Keratinocyte (primary cell): ENCODE results near the gene STK24. TPM values are rescaled to one million over a fixed set of nuclear protein-coding genes. Genes with fewer than 3 reads are reported as not detected.

ENCODE experiments used
- DNase-seq: peaks from one replicate; pipeline ENCODE4 v3.0.0-alpha.2; 2011; ENCODE audit warnings: low read depth, missing footprints, low spot score
- FAIRE-seq: peaks from 2 replicates; lab custom pipeline; 2011; peaks lifted over from hg19 to GRCh38; lab: Jason Lieb, UNC
- H2AFZ ChIP-seq: 2 replicates; pipeline ENCODE4 v1.6.0; 2012; ENCODE audit warnings: low read length, control low read depth, inconsistent platforms; ENCODE audit not compliant: control insufficient read depth
- H3K27ac ChIP-seq: 2 replicates; pipeline ENCODE4 v1.5.1; 2011; ENCODE audit warnings: low read length; ENCODE audit not compliant: control insufficient read depth, insufficient read depth
- H3K27me3 ChIP-seq: 3 replicates; pipeline ENCODE4 v1.6.0; 2011; ENCODE audit warnings: low read length; ENCODE audit not compliant: control insufficient read depth, insufficient read depth; ENCODE audit errors: extremely low read depth
- H3K36me3 ChIP-seq, 2 experiments: 2 replicates in 1 of 2; 3 replicates in 1 of 2; pipeline ENCODE4 v1.5.1; 2011; ENCODE audit warnings: low read length in 2 of 2, mild to moderate bottlenecking in 1 of 2; ENCODE audit not compliant: control insufficient read depth in 2 of 2, insufficient read depth in 2 of 2; ENCODE audit errors: extremely low read depth in 1 of 2
- H3K4me1 ChIP-seq: 3 replicates; pipeline ENCODE4 v1.5.1; 2011; ENCODE audit warnings: low read length; ENCODE audit not compliant: control insufficient read depth, insufficient read depth; ENCODE audit errors: extremely low read depth
- H3K4me2 ChIP-seq: 3 replicates; pipeline ENCODE4 v1.6.0; 2011; ENCODE audit warnings: low read depth, low read length; ENCODE audit not compliant: control insufficient read depth, insufficient read depth; ENCODE audit errors: extremely low read depth
- H3K4me3 ChIP-seq, 3 experiments: fragments of 200-600 bp in 1 of 3; sonication (generic) in 1 of 3; 2 replicates in 2 of 3; 3 replicates in 1 of 3; pipeline ENCODE4 v1.5.1; 2011 to 2016; ENCODE audit warnings: low read length in 3 of 3, mild to moderate bottlenecking in 3 of 3, control low read depth in 2 of 3, inconsistent platforms in 1 of 3, low read depth in 1 of 3, mixed read lengths in 1 of 3, mixed run types in 1 of 3, moderate library complexity in 1 of 3; ENCODE audit not compliant: control insufficient read depth in 2 of 3, insufficient read depth in 2 of 3; ENCODE audit errors: extremely low read depth in 1 of 3
- H3K79me2 ChIP-seq: 2 replicates; pipeline ENCODE4 v1.6.0; 2012; ENCODE audit warnings: low read length; ENCODE audit not compliant: control insufficient read depth, insufficient read depth
- H3K9ac ChIP-seq: 3 replicates; pipeline ENCODE4 v1.6.0; 2011; ENCODE audit warnings: low read length; ENCODE audit not compliant: control insufficient read depth, insufficient read depth; ENCODE audit errors: extremely low read depth
- H3K9me1 ChIP-seq: 3 replicates; pipeline ENCODE4 v1.6.0; 2011; ENCODE audit warnings: low read length; ENCODE audit not compliant: control insufficient read depth, insufficient read depth; ENCODE audit errors: extremely low read depth
- H3K9me3 ChIP-seq: 2 replicates; pipeline ENCODE4 v1.5.1; 2012; ENCODE audit warnings: low read depth, low read length; ENCODE audit not compliant: control insufficient read depth
- H4K20me1 ChIP-seq: 3 replicates; pipeline ENCODE4 v1.6.0; 2011; ENCODE audit warnings: low read length; ENCODE audit not compliant: control insufficient read depth, insufficient read depth; ENCODE audit errors: extremely low read depth
- CTCF ChIP-seq, 3 experiments: IDR thresholded peaks in 1 of 3; conservative IDR thresholded peaks in 1 of 3; optimal IDR thresholded peaks in 1 of 3; 2 replicates in 2 of 3; 3 replicates in 1 of 3; pipeline versions ENCODE3 to v1.5.1; 2011; ENCODE audit warnings: low read length in 3 of 3, mild to moderate bottlenecking in 3 of 3, moderate library complexity in 2 of 3, control low read depth in 1 of 3, inconsistent platforms in 1 of 3; ENCODE audit not compliant: insufficient read depth in 2 of 3; ENCODE audit errors: extremely low read depth in 1 of 3
- EZH2 ChIP-seq: IDR thresholded peaks from one replicate; pipeline ENCODE4 v1.6.1; 2012; ENCODE audit warnings: inconsistent platforms, mild to moderate bottlenecking, low read length, moderate library complexity
- dilution Hi-C: fragments of 300-500 bp; cut with MboI; formaldehyde crosslinking; loops from one replicate; pipeline ENCODE4 v1.7.0; 2020; ENCODE audit warnings: low sequenced_read_pairs; ENCODE audit not compliant: extremely low pct_ligation_motif_present
- polyA plus RNA-seq, 5 experiments: library from polyadenylated mRNA; depleted of rRNA in 3 of 5; stranded (reverse) in 3 of 5; stranded (forward) in 1 of 5; unstranded in 1 of 5; fragments of >200 nt; gene quantifications; 1 replicate in 1 of 5; 2 replicates in 3 of 5; 3 replicates in 1 of 5; pipeline versions ENCODE4 v1.2.1 to v1.2.3, GENCODE V29; 2011 to 2012; ENCODE audit warnings: missing spikeins in 2 of 5, low read depth in 1 of 5, low replicate concordance in 1 of 5

STK24 gene
- polyA plus RNA-seq, 1 donor (not counting 4 experiments of a cell fraction or from before 2014, with no cell fraction given), result 81.6 TPM

GRCh38 chr13:98397221-98397620 is 179.7 kb downstream of the STK24 start:
- H3K27me3 ChIP-seq, result no peaks in the 10 kb centered on the region
- DNase-seq (no peak), FAIRE-seq (no peak)
- H3K9ac ChIP-seq, result no peak overlapping the region
- H3K9me1 ChIP-seq, result no peaks in the 10 kb centered on the region
- H3K4me2 ChIP-seq, result no peak overlapping the region
- TF ChIP-seq CTCF (optimal IDR thresholded peaks at IDR 0.05 in 1 of 3, IDR thresholded peaks at IDR 0.05 in 1 of 3, conservative IDR thresholded peaks at IDR 0.05 in 1 of 3; ENCODE audit: extremely low read depth in 1 of 3, insufficient read depth in 2 of 3, low read length in 3 of 3) (peak in 1 of 3 experiments; percentile 13), EZH2 (no peak)
- H3K4me1 ChIP-seq, result no peaks in the 10 kb centered on the region
- H4K20me1 ChIP-seq, result no peaks in the 10 kb centered on the region
- H3K36me3 ChIP-seq, result no peaks in the 10 kb centered on the region
- no peak overlapping the region for H3K27ac ChIP-seq
- H3K9me3 ChIP-seq, result no peaks in the 10 kb centered on the region
- no peak overlapping the region for H2AFZ ChIP-seq
- dilution Hi-C loops, result no loop called here
- H3K79me2 ChIP-seq, result no peaks in the 10 kb centered on the region
- no peak overlapping the region for H3K4me3 ChIP-seq

DNA sequence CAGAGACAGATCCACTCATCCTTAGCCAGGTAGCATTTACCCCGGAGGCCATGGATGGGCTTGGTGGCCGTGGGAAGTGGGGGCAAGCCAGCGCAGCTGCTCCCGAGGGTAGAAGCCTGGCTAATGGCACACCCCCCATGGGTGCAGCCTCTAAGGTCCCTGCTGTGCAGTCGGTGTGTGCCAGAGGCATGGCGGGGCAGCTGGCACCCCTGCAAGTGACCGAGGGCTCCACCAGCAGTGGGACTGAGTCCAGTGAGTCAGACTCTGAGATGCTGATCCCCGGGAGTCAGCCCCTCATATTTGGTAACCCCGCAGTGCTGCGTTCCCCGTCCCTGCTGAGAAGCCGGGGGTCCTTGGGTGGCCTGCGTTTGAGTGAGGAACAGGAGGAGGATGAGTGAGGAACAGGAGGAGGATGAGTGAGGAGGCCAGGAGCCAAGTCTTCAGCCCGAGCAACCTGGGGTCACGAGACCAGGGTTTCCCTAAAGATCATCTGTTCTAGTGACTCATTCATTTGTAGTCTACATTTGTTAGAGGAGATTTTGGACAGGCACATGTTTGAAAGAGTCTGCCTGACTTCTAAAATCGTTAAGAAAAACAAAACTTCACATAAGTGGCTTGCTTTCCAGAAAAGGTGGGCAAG is 180.7 kb downstream of the STK24 start:
- DNase-seq (no peak), FAIRE-seq (no peak)
- H3K4me3 ChIP-seq, result no peak overlapping the region
- no peak overlapping the region for H3K4me2 ChIP-seq
- no peak overlapping the region for H3K9ac ChIP-seq
- TF ChIP-seq CTCF (optimal IDR thresholded peaks at IDR 0.05 in 1 of 3, IDR thresholded peaks at IDR 0.05 in 1 of 3, conservative IDR thresholded peaks at IDR 0.05 in 1 of 3; ENCODE audit: extremely low read depth in 1 of 3, insufficient read depth in 2 of 3, low read length in 3 of 3), result no peak
- TF ChIP-seq EZH2, result no peak
- no peaks in the 10 kb centered on the region for H3K36me3 ChIP-seq
- dilution Hi-C loops, result no loop called here
- H4K20me1 ChIP-seq, result no peaks in the 10 kb centered on the region
- no peaks in the 10 kb centered on the region for H3K27me3 ChIP-seq
- no peaks in the 10 kb centered on the region for H3K4me1 ChIP-seq
- no peak overlapping the region for H2AFZ ChIP-seq
- no peaks in the 10 kb centered on the region for H3K9me3 ChIP-seq
- no peak overlapping the region for H3K27ac ChIP-seq
- H3K79me2 ChIP-seq, result no peaks in the 10 kb centered on the region
- no peaks in the 10 kb centered on the region for H3K9me1 ChIP-seq

Other genes starting within 250 kb of the STK24 start
- 0.10 to 0.25 TPM (median 0.13 TPM) in 3 replicates for gene SLC15A1, start 175.6 kb upstream of the STK24 start, polyA plus RNA-seq